Lower leg skin (tissue), 3 donors: Measurements from ENCODE around the gene SNX9.

Experiments
- CTCF ChIP-seq, 3 donors: fragments of 450-650 bp; IDR thresholded peaks; one replicate each; pipeline ENCODE4 v1.5.1; 2016; ENCODE audit warnings: antibody characterized with exemption in 3 of 3, mild to moderate bottlenecking in 3 of 3, moderate library complexity in 2 of 3
- POLR2A ChIP-seq, 2 donors: fragments of 450-650 bp; IDR thresholded peaks; one replicate each; pipeline ENCODE4 v1.6.1; 2016 to 2017; ENCODE audit warnings: antibody characterized with exemption in 2 of 2, mild to moderate bottlenecking in 1 of 2, moderate library complexity in 1 of 2

GRCh38 chr6:157786221-157786620 is 36.8 kb upstream of the SNX9 start:
- TF ChIP-seq CTCF (IDR thresholded peaks at IDR 0.05) (no peak), POLR2A (IDR thresholded peaks at IDR 0.05) (no peak)
